ENCODE data around the gene GPD1L.

Gene GPD1L

GRCh38 chr3:32084870-32085269 lies 21.6 kb upstream of the GPD1L start:
- H3K27me3 ChIP-seq, result no peaks in the 10 kb centered on the region
- no peaks in the 10 kb centered on the region for H3K4me1 ChIP-seq (ENCODE audit: control insufficient read depth in 1 of 2, insufficient read depth in 1 of 2, low read depth in 1 of 2, low read length in 1 of 2)
- no peak overlapping the region for H3K4me3 ChIP-seq (ENCODE audit: low read depth in 1 of 2, low read length in 1 of 2)
- no peaks in the 10 kb centered on the region for H3K9me3 ChIP-seq
- no peak for TF ChIP-seq CTCF (IDR thresholded peaks at IDR 0.05)
- no peaks in the 10 kb centered on the region for H3K36me3 ChIP-seq
- H3K27ac ChIP-seq, result no peak overlapping the region

GRCh38 chr3:32086464-32086863 lies 20.0 kb upstream of the GPD1L start:
- Histone ChIP-seq H3K27ac (no peak overlapping the region), H3K27me3 (peaks cover 5% of the 10 kb centered on the region), H3K4me1 (ENCODE audit: control insufficient read depth in 1 of 2, insufficient read depth in 1 of 2, low read depth in 1 of 2, low read length in 1 of 2) (no peaks in the 10 kb centered on the region), H3K4me3 (ENCODE audit: low read depth in 1 of 2, low read length in 1 of 2) (no peak overlapping the region), H3K36me3 (no peaks in the 10 kb centered on the region), H3K9me3 (no peaks in the 10 kb centered on the region)
- TF ChIP-seq CTCF (IDR thresholded peaks at IDR 0.05), result no peak

GRCh38 chr3:32089476-32089875 lies 16.9 kb upstream of the GPD1L start:
- Histone ChIP-seq H3K4me1 (ENCODE audit: control insufficient read depth in 1 of 2, insufficient read depth in 1 of 2, low read depth in 1 of 2, low read length in 1 of 2) (no peaks in the 10 kb centered on the region), H3K27me3 (peaks cover 25% of the 10 kb centered on the region), H3K4me3 (ENCODE audit: low read depth in 1 of 2, low read length in 1 of 2) (no peak overlapping the region), H3K36me3 (no peaks in the 10 kb centered on the region), H3K9me3 (no peaks in the 10 kb centered on the region), H3K27ac (no peak overlapping the region)
- TF ChIP-seq CTCF (IDR thresholded peaks at IDR 0.05), result no peak

DNA sequence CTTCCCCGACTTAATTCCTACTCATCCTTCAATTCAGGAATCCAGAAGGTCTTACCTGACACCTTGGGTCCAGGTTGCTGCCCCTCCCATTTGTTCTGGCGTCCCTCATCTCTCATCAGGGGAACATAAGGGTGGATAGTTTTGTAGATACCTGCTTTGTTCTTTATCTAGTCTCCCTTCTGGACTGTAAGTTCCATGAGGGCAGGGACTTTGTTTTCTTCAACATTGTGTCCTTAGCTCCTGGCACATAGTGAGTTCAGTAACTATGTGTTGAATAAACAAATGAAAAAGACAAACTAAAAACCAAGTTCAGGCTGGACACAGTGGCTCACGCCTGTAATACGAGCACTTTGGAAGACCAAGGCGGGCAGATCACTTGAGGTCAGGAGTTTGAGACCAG lies 13.2 kb upstream of the GPD1L start:
- no peaks in the 10 kb centered on the region for H3K9me3 ChIP-seq
- no peak overlapping the region for H3K27ac ChIP-seq
- no peaks in the 10 kb centered on the region for H3K4me1 ChIP-seq (ENCODE audit: control insufficient read depth in 1 of 2, insufficient read depth in 1 of 2, low read depth in 1 of 2, low read length in 1 of 2)
- peaks cover 31% of the 10 kb centered on the region for H3K27me3 ChIP-seq
- no peak for TF ChIP-seq CTCF (IDR thresholded peaks at IDR 0.05)
- H3K4me3 ChIP-seq (ENCODE audit: low read depth in 1 of 2, low read length in 1 of 2), result no peak overlapping the region
- H3K36me3 ChIP-seq, result no peaks in the 10 kb centered on the region

DNA sequence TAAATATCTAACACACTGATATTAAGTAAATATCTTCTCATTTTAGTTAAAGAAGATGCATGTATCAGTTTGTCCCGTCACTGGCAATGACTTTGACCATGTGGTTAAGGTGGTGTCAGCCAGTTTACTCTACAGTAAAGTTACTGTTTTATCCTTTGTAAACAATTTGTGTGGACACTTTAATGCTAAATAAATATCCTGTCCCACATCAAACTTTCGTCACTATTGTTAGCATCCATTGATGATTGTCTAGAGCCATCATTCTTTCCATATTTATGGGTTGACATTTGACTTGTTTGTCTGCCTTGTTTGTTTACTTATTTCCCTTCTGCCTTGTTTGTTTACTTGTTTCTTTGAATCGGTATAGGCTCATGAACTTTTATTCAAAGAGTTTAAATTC lies 11.0 kb upstream of the GPD1L start:
- peaks cover 31% of the 10 kb centered on the region for H3K27me3 ChIP-seq
- H3K9me3 ChIP-seq, result no peaks in the 10 kb centered on the region
- H3K4me1 ChIP-seq (ENCODE audit: control insufficient read depth in 1 of 2, insufficient read depth in 1 of 2, low read depth in 1 of 2, low read length in 1 of 2), result no peaks in the 10 kb centered on the region
- no peak overlapping the region for H3K4me3 ChIP-seq (ENCODE audit: low read depth in 1 of 2, low read length in 1 of 2)
- H3K27ac ChIP-seq, result no peak overlapping the region
- H3K36me3 ChIP-seq, result no peaks in the 10 kb centered on the region
- TF ChIP-seq CTCF (IDR thresholded peaks at IDR 0.05), result no peak

- Histone ChIP-seq H3K36me3 (no peaks in the 10 kb centered on the region), H3K4me3 (ENCODE audit: low read depth in 1 of 2, low read length in 1 of 2) (no peak overlapping the region)
Observed at GRCh38 chr3:32097768-32098167, 8.7 kb upstream of the GPD1L start.

More at GRCh38 chr3:32097768-32098167, 8.7 kb upstream of the GPD1L start:
- H3K9me3 ChIP-seq, result no peaks in the 10 kb centered on the region
- H3K4me1 ChIP-seq (ENCODE audit: control insufficient read depth in 1 of 2, insufficient read depth in 1 of 2, low read depth in 1 of 2, low read length in 1 of 2), result no peaks in the 10 kb centered on the region
- H3K27me3 ChIP-seq, result peaks cover 23% of the 10 kb centered on the region
- no peak overlapping the region for H3K27ac ChIP-seq
- TF ChIP-seq CTCF (IDR thresholded peaks at IDR 0.05), result no peak
